Activated naive CD8-positive, alpha-beta T cell treated with anti-CD3 and anti-CD28 coated beads for 36 hours (primary cell): ENCODE data around the gene CHMP6. TPM values are rescaled to one million over a fixed set of nuclear protein-coding genes. Genes with fewer than 3 reads are reported as not detected.

Experiments used
- DNase-seq: peaks from one replicate; pipeline ENCODE4 v3.0.0; 2021
- H3K27ac Mint-ChIP-seq: one replicate; pipeline ENCODE4 v1.8.0; 2022; ENCODE audit warnings: mild to moderate bottlenecking, moderate library complexity, mixed read lengths
- H3K27me3 Mint-ChIP-seq: one replicate; pipeline ENCODE4 v1.8.0; 2022; ENCODE audit warnings: mild to moderate bottlenecking, mixed read lengths
- H3K36me3 Mint-ChIP-seq: one replicate; pipeline ENCODE4 v1.8.0; 2021; ENCODE audit warnings: mild to moderate bottlenecking, mixed read lengths
- H3K4me1 Mint-ChIP-seq: one replicate; pipeline ENCODE4 v1.8.0; 2021; ENCODE audit warnings: mixed read lengths
- H3K4me3 Mint-ChIP-seq: one replicate; pipeline ENCODE4 v1.8.0; 2022; ENCODE audit warnings: mild to moderate bottlenecking, moderate library complexity, mixed read lengths
- H3K9me3 Mint-ChIP-seq: one replicate; pipeline ENCODE4 v1.8.0; 2022; ENCODE audit warnings: mixed read lengths
- total RNA-seq, 2 experiments: library from RNA; stranded (reverse); gene quantifications; one replicate each; pipeline ENCODE4 v1.2.3, GENCODE V29; 2021

The CHMP6 gene
- total RNA-seq, 2 experiments from 2014 or later, result 21.6 to 23.8 TPM

GRCh38 chr17:80952291-80952690 lies 39.4 kb upstream of the CHMP6 start:
- H3K4me1 Mint-ChIP-seq, result no peaks in the 10 kb centered on the region
- no peaks in the 10 kb centered on the region for H3K9me3 Mint-ChIP-seq
- H3K27me3 Mint-ChIP-seq, result no peaks in the 10 kb centered on the region
- no peak for DNase-seq
- peaks cover 4% of the 10 kb centered on the region for H3K36me3 Mint-ChIP-seq
- H3K4me3 Mint-ChIP-seq, result no peak overlapping the region
- H3K27ac Mint-ChIP-seq, result no peak overlapping the region

GRCh38 chr17:80953471-80954315 lies 37.9 kb upstream of the CHMP6 start:
- no peak overlapping the region for H3K27ac Mint-ChIP-seq
- DNase-seq, result no peak

GRCh38 chr17:80955078-80955477 lies 36.6 kb upstream of the CHMP6 start:
- H3K9me3 Mint-ChIP-seq, result no peaks in the 10 kb centered on the region
- no peaks in the 10 kb centered on the region for H3K27me3 Mint-ChIP-seq
- DNase-seq, result no peak
- H3K27ac Mint-ChIP-seq, result no peak overlapping the region
- peaks cover 4% of the 10 kb centered on the region for H3K36me3 Mint-ChIP-seq
- H3K4me3 Mint-ChIP-seq, result no peak overlapping the region
- no peaks in the 10 kb centered on the region for H3K4me1 Mint-ChIP-seq

More at GRCh38 chr17:80953471-80954315, 37.9 kb upstream of the CHMP6 start:
- no peaks in the 10 kb centered on the region for H3K9me3 Mint-ChIP-seq
- no peaks in the 10 kb centered on the region for H3K27me3 Mint-ChIP-seq
- H3K36me3 Mint-ChIP-seq, result peaks cover 4% of the 10 kb centered on the region
- H3K4me3 Mint-ChIP-seq, result no peak overlapping the region
- H3K4me1 Mint-ChIP-seq, result no peaks in the 10 kb centered on the region

- Mint-ChIP-seq H3K9me3 (no peaks in the 10 kb centered on the region), H3K36me3 (peaks cover 2% of the 10 kb centered on the region), H3K4me3 (no peak overlapping the region), H3K27me3 (no peaks in the 10 kb centered on the region), H3K27ac (no peak overlapping the region), H3K4me1 (no peaks in the 10 kb centered on the region)
- no peak for DNase-seq
Measured at GRCh38 chr17:80955671-80956280, 35.9 kb upstream of the CHMP6 start.

- Mint-ChIP-seq H3K4me3 (no peak overlapping the region), H3K9me3 (no peaks in the 10 kb centered on the region), H3K36me3 (peaks cover 2% of the 10 kb centered on the region), H3K27me3 (no peaks in the 10 kb centered on the region), H3K4me1 (no peaks in the 10 kb centered on the region), H3K27ac (no peak overlapping the region)
- no peak for DNase-seq
Measured at GRCh38 chr17:80956321-80957190, 35.1 kb upstream of the CHMP6 start.

- no peak for DNase-seq
- Mint-ChIP-seq H3K4me3 (no peak overlapping the region), H3K27me3 (no peaks in the 10 kb centered on the region), H3K36me3 (peaks cover 2% of the 10 kb centered on the region), H3K4me1 (no peaks in the 10 kb centered on the region), H3K27ac (no peak overlapping the region), H3K9me3 (no peaks in the 10 kb centered on the region)
Measured at GRCh38 chr17:80957461-80957941, 34.1 kb upstream of the CHMP6 start.

GRCh38 chr17:80959330-80960036 lies 32.2 kb upstream of the CHMP6 start:
- Mint-ChIP-seq H3K27me3 (no peaks in the 10 kb centered on the region), H3K4me3 (no peak overlapping the region), H3K4me1 (no peaks in the 10 kb centered on the region), H3K36me3 (peaks cover 4% of the 10 kb centered on the region), H3K9me3 (no peaks in the 10 kb centered on the region), H3K27ac (no peak overlapping the region)
- no peak for DNase-seq

- Mint-ChIP-seq H3K4me3 (no peak overlapping the region), H3K4me1 (no peaks in the 10 kb centered on the region), H3K27ac (no peak overlapping the region), H3K27me3 (no peaks in the 10 kb centered on the region), H3K36me3 (peaks cover 2% of the 10 kb centered on the region), H3K9me3 (no peaks in the 10 kb centered on the region)
- no peak for DNase-seq
Measured at GRCh38 chr17:80960037-80960796, 31.4 kb upstream of the CHMP6 start.

GRCh38 chr17:80960797-80961452 lies 30.7 kb upstream of the CHMP6 start:
- Mint-ChIP-seq H3K4me1 (no peaks in the 10 kb centered on the region), H3K27me3 (no peaks in the 10 kb centered on the region), H3K4me3 (no peak overlapping the region), H3K27ac (no peak overlapping the region), H3K9me3 (no peaks in the 10 kb centered on the region), H3K36me3 (peaks cover 2% of the 10 kb centered on the region)
- no peak for DNase-seq

GRCh38 chr17:80961541-80962330 lies 29.9 kb upstream of the CHMP6 start:
- H3K4me1 Mint-ChIP-seq, result no peaks in the 10 kb centered on the region

GRCh38 chr17:80962356-80963329 lies 29.0 kb upstream of the CHMP6 start:
- Mint-ChIP-seq H3K36me3 (peaks cover 7% of the 10 kb centered on the region), H3K27ac (no peak overlapping the region), H3K9me3 (no peaks in the 10 kb centered on the region), H3K27me3 (no peaks in the 10 kb centered on the region), H3K4me3 (no peak overlapping the region), H3K4me1 (no peaks in the 10 kb centered on the region)
- no peak for DNase-seq

More at GRCh38 chr17:80961541-80962330, 29.9 kb upstream of the CHMP6 start:
- H3K36me3 Mint-ChIP-seq, result peaks cover 6% of the 10 kb centered on the region
- H3K4me3 Mint-ChIP-seq, result no peak overlapping the region
- no peak overlapping the region for H3K27ac Mint-ChIP-seq
- H3K27me3 Mint-ChIP-seq, result no peaks in the 10 kb centered on the region
- no peak for DNase-seq
- no peaks in the 10 kb centered on the region for H3K9me3 Mint-ChIP-seq
